ENCODE measurements around the gene SLC2A13.

The SLC2A13 gene

DNA sequence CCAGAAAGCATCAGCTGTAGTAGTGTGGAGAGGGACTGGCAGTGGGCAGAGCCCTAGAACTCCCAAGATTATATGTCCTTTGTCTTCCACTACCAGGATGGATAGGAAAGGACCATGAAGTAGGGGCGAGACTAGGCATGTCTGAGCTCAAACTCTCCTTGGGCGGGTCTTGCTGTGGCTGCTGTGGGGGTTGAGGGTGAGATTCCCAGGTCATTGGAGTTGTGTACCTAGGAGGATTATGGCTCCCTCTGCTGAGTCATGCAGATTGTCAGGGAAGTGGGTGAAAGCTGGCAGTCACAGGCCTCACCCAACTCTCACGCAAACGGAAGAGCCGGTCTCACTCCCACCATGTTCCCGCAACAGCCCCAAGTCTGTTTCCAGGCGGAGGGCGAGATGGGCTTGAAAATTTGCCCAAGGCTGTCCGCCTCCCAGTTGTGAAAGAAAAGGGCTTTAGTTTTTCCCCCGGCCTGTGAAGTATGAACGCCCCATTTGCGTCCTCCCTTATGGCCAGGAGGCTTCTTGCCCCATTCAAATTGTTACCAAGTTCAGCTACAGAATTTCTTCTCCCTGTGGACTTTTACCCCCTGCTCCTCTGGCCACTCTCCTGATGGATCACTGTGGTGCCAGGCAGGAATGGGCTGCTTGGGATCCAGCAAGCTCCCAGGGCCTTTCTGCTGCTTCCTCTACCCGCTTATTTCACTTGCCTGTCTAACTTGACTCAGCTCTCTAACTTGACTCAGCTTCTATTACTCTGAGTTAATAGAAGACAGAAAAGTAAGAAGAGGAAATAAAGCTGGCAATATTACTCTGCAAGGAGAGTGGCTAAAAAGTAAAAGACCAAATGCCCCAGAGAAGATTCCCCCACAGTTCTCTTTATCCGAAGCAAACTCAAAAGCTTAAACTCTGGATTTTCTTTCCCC lies 159.3 kb downstream of the SLC2A13 start:
- Histone ChIP-seq H3K4me1 (ENCODE audit: insufficient read depth, poor library complexity, severe bottlenecking) (no peaks in the 10 kb centered on the region), H3K27me3 (ENCODE audit: insufficient read depth, poor library complexity, severe bottlenecking) (no peaks in the 10 kb centered on the region), H3K27ac (ENCODE audit: poor library complexity, severe bottlenecking) (no peak overlapping the region), H3K9me3 (ENCODE audit: severe bottlenecking) (no peaks in the 10 kb centered on the region), H3K36me3 (ENCODE audit: low read depth) (no peaks in the 10 kb centered on the region), H3K4me3 (ENCODE audit: severe bottlenecking) (no peak overlapping the region)
- ATAC-seq (ENCODE audit: low read depth): no peak
- no peak for DNase-seq (ENCODE audit: low spot score)
- TF ChIP-seq, protein P1, sequence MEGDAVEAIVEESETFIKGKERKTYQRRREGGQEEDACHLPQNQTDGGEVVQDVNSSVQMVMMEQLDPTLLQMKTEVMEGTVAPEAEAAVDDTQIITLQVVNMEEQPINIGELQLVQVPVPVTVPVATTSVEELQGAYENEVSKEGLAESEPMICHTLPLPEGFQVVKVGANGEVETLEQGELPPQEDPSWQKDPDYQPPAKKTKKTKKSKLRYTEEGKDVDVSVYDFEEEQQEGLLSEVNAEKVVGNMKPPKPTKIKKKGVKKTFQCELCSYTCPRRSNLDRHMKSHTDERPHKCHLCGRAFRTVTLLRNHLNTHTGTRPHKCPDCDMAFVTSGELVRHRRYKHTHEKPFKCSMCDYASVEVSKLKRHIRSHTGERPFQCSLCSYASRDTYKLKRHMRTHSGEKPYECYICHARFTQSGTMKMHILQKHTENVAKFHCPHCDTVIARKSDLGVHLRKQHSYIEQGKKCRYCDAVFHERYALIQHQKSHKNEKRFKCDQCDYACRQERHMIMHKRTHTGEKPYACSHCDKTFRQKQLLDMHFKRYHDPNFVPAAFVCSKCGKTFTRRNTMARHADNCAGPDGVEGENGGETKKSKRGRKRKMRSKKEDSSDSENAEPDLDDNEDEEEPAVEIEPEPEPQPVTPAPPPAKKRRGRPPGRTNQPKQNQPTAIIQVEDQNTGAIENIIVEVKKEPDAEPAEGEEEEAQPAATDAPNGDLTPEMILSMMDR (IDR thresholded peaks at IDR 0.05; ENCODE audit: poor library complexity, severe bottlenecking): no peak

DNA sequence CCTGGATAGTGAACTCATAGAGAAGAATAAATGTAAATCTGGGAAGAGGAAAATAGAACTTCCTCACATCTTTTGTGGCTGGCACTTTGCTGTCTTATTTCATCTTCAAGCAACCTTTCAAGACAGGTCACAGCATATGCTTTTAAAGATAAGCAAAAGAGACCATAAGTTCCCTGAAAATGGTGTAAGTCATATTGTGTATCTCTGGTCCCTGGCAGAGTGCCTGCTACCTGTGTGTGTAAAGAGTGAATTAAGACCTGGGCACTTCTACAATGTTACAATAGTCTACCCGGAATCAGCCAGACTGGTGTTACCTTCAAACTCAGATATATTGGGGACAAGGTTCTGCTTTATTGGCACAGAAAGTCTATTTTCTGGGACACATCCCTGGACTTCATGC lies 168.8 kb downstream of the SLC2A13 start:
- TF ChIP-seq, protein P1 (IDR thresholded peaks at IDR 0.05; ENCODE audit: poor library complexity, severe bottlenecking): no peak
- Histone ChIP-seq H3K27ac (ENCODE audit: poor library complexity, severe bottlenecking) (no peak overlapping the region), H3K9me3 (ENCODE audit: severe bottlenecking) (no peaks in the 10 kb centered on the region), H3K36me3 (ENCODE audit: low read depth) (no peaks in the 10 kb centered on the region), H3K4me3 (ENCODE audit: severe bottlenecking) (no peak overlapping the region), H3K27me3 (ENCODE audit: insufficient read depth, poor library complexity, severe bottlenecking) (no peaks in the 10 kb centered on the region), H3K4me1 (ENCODE audit: insufficient read depth, poor library complexity, severe bottlenecking) (no peaks in the 10 kb centered on the region)
- ATAC-seq (ENCODE audit: low read depth) (no peak), DNase-seq (ENCODE audit: low spot score) (no peak)

DNA sequence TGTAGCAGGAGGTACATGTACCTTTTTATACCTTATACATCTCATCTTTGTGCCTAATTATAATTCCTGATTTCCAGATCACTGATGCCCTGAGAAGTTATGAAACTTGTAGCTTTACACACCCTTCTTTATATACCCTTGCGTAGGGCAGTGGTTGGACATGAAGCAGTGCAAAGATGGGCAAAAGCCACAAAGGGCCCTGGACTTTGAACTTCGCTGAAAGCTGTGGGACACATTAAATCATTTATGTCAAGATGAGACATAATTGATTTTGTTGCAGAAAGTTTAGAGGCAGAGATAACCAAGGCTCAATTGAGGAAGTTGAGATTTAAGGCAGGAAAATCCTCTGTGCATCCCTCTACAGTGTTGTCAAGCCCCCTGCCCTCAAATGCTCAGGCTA lies 170.0 kb downstream of the SLC2A13 start:
- Histone ChIP-seq H3K4me1 (ENCODE audit: insufficient read depth, poor library complexity, severe bottlenecking) (no peaks in the 10 kb centered on the region), H3K27ac (ENCODE audit: poor library complexity, severe bottlenecking) (no peak overlapping the region), H3K27me3 (ENCODE audit: insufficient read depth, poor library complexity, severe bottlenecking) (no peaks in the 10 kb centered on the region), H3K36me3 (ENCODE audit: low read depth) (no peaks in the 10 kb centered on the region), H3K9me3 (ENCODE audit: severe bottlenecking) (no peaks in the 10 kb centered on the region), H3K4me3 (ENCODE audit: severe bottlenecking) (no peak overlapping the region)
- DNase-seq (ENCODE audit: low spot score) (no peak), ATAC-seq (ENCODE audit: low read depth) (no peak)
- TF ChIP-seq, protein P1 (IDR thresholded peaks at IDR 0.05; ENCODE audit: poor library complexity, severe bottlenecking): no peak

DNA sequence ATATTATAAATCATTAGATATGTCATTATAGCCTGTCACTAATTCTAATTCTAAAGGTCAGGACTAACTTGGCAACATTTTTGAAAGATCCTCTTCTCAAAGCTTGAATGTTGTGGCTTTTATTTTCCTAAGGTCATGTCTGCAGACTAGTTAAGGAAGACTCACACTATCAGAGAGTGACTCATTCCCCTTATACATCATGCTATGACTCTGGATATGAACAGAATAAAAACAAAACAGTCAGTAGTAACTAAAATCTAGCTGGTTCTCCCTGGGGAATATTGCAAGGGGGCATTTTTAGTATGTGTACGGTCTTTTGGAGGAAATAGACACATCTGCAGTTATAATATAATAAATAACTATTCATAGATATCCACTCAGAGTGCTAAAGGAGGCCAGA lies 170.6 kb downstream of the SLC2A13 start:
- DNase-seq (ENCODE audit: low spot score): no peak
- no peak overlapping the region for H3K4me3 ChIP-seq (ENCODE audit: severe bottlenecking)
- no peaks in the 10 kb centered on the region for H3K9me3 ChIP-seq (ENCODE audit: severe bottlenecking)
- H3K27me3 ChIP-seq (ENCODE audit: insufficient read depth, poor library complexity, severe bottlenecking): no peaks in the 10 kb centered on the region
- TF ChIP-seq, protein P1 (IDR thresholded peaks at IDR 0.05; ENCODE audit: poor library complexity, severe bottlenecking): no peak
- no peaks in the 10 kb centered on the region for H3K36me3 ChIP-seq (ENCODE audit: low read depth)
- H3K4me1 ChIP-seq (ENCODE audit: insufficient read depth, poor library complexity, severe bottlenecking): no peaks in the 10 kb centered on the region
- no peak for ATAC-seq (ENCODE audit: low read depth)
- no peak overlapping the region for H3K27ac ChIP-seq (ENCODE audit: poor library complexity, severe bottlenecking)

DNA sequence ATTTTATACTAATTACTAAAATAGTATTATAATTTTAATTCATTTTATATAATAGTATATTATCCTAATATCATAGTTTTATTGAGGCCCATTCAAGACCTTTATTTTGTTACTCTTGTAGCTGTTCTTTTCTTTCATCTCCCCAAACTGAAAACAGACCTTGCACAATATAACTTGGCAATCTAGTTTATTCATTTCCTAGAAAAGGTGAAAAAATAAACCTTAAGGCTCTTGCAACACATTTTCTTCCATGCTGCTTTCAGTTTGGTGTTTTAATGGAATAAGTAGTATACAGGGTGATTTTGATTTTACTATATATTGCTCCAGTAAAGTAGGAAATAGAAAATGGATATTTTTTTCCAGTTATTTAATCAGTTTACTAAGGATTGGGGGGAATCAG lies 174.0 kb downstream of the SLC2A13 start:
- TF ChIP-seq, protein P1 (IDR thresholded peaks at IDR 0.05; ENCODE audit: poor library complexity, severe bottlenecking): no peak

More for the DNA sequence above, 174.0 kb downstream of the SLC2A13 start:
- no peak overlapping the region for H3K4me3 ChIP-seq (ENCODE audit: severe bottlenecking)
- ATAC-seq (ENCODE audit: low read depth) (no peak), DNase-seq (ENCODE audit: low spot score) (no peak)
- H3K4me1 ChIP-seq (ENCODE audit: insufficient read depth, poor library complexity, severe bottlenecking): no peaks in the 10 kb centered on the region
- H3K27me3 ChIP-seq (ENCODE audit: insufficient read depth, poor library complexity, severe bottlenecking): no peaks in the 10 kb centered on the region
- H3K9me3 ChIP-seq (ENCODE audit: severe bottlenecking): no peaks in the 10 kb centered on the region
- no peaks in the 10 kb centered on the region for H3K36me3 ChIP-seq (ENCODE audit: low read depth)
- no peak overlapping the region for H3K27ac ChIP-seq (ENCODE audit: poor library complexity, severe bottlenecking)
